RWPE1 (cell line): ENCODE measurements around the gene HIVEP1.

ENCODE experiments used
- CTCF ChIA-PET: fragments of 350-600 bp; sonication (Branson Sonifier 250); formaldehyde crosslinking; extraction: SDS; loops from one replicate; lab custom pipeline; 2021; lab: Yijun Ruan, JAX
- POLR2A ChIA-PET: fragments of 400-600 bp; formaldehyde crosslinking; extraction: SDS; loops from one replicate; lab custom pipeline; 2020; ENCODE audit warnings: antibody characterized with exemption; ENCODE audit not compliant: low non-redundant PET; lab: Yijun Ruan, JAX
- DNase-seq: peaks from one replicate; pipeline ENCODE4 v3.0.0; 2012; ENCODE audit warnings: low spot score
- H3K27ac ChIP-seq: fragments of 450-650 bp; 2 replicates; pipeline ENCODE4 v1.5.1; 2017
- CTCF ChIP-seq: fragments of 450-650 bp; conservative IDR thresholded peaks from 2 replicates; pipeline ENCODE4 v1.5.1; 2017; ENCODE audit warnings: low read depth, mild to moderate bottlenecking

Gene HIVEP1

GRCh38 chr6:12090714-12091113, 78.6 kb downstream of the HIVEP1 start:
- no peak for TF ChIP-seq CTCF
- CTCF ChIA-PET: no interaction called here
- H3K27ac ChIP-seq: no peak overlapping the region
- no peak for DNase-seq
- POLR2A ChIA-PET: no interaction called here

- no peak for TF ChIP-seq CTCF
- ChIA-PET POLR2A (no interaction called here), CTCF (interaction anchor here (0.7 to 1.3 kb wide), 3 partner anchors 17 to 65 kb away, joined by 3 to 4 read pairs (median 4); no protein-coding TSS in a partner anchor)
- H3K27ac ChIP-seq: no peak overlapping the region
- no peak for DNase-seq
Measured at GRCh38 chr6:12092762-12093161, 80.7 kb downstream of the HIVEP1 start.

- ChIA-PET CTCF (no interaction called here), POLR2A (no interaction called here)
- no peak overlapping the region for H3K27ac ChIP-seq
- no peak for DNase-seq
- no peak for TF ChIP-seq CTCF
Measured at GRCh38 chr6:12094689-12095088, 82.6 kb downstream of the HIVEP1 start.

GRCh38 chr6:12096342-12096741, 84.2 kb downstream of the HIVEP1 start:
- DNase-seq: no peak
- POLR2A ChIA-PET: no interaction called here
- CTCF ChIA-PET: no interaction called here

GRCh38 chr6:12097791-12098190, 85.7 kb downstream of the HIVEP1 start:
- no peak for DNase-seq
- POLR2A ChIA-PET: no interaction called here
- H3K27ac ChIP-seq: no peak overlapping the region
- CTCF ChIA-PET: no interaction called here
- no peak for TF ChIP-seq CTCF

More at GRCh38 chr6:12096342-12096741, 84.2 kb downstream of the HIVEP1 start:
- TF ChIP-seq CTCF: no peak
- H3K27ac ChIP-seq: no peak overlapping the region

GRCh38 chr6:12099623-12100338, 87.7 kb downstream of the HIVEP1 start:
- ChIA-PET CTCF (no interaction called here), POLR2A (no interaction called here)
- no peak for DNase-seq
- TF ChIP-seq CTCF: no peak
- no peak overlapping the region for H3K27ac ChIP-seq
